ENCODE data around the gene IRF2BP2. TPM values are rescaled to one million over a fixed set of nuclear protein-coding genes. Genes with fewer than 3 reads are reported as not detected.

Gene IRF2BP2
- total and polyA plus RNA-seq, 7 experiments from 2014 or later = 28.7 to 413 (median 159) TPM

DNA sequence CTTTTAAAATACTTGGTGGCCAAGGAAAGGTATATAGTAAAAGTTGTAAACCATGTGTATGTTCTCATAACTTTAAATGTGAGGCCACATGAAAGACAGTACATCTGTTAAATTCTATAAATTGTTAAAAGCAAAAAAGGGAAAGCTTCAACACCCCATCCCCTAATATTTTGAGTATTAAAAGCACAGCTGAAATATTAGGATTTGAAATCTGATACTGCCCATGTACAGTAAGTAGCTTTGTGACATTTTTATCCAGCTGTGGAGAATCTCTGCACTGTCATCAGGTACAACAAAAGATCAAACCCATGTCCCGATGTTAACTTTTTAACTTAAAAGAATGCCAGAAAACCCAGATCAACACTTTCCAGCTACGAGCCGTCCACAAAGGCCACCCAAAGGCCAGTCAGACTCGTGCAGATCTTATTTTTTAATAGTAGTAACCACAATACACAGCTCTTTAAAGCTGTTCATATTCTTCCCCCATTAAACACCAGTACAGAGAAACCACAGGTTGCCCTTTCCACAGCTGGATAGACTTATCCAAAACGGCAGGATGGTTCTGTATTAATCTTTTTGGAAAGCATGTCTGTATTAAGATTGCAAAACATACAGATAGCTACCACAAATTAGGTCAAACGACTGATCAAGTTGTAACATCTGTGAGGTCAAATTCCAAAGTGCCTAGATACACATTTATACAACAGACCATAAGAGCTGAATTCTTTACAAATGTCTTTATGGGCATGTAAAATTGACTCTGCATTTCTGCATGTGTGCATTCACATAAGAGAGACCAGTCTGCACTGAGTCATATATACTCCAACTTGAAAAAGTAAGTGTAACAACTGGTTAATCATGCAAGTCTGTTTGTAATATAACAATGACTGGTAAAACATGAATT, 5.2 kb downstream of the IRF2BP2 start:
- H3K4me3 ChIP-seq (ENCODE audit: low read length) = peak overlapping the region; percentile 78
- Mint-ChIP-seq H3K9me3 (peaks cover 0 to 5% (median 0%) of the 10 kb centered on the region in 11 donors), H3K36me3 (peaks cover 11 to 49% (median 23%) of the 10 kb centered on the region in 5 donors), H3K27me3 (peaks cover 0 to 3% (median 0%) of the 10 kb centered on the region in 5 donors), H3K4me3 (peak overlapping the region; percentile 87 to 98 (median 94)), H3K27ac (peak overlapping the region; percentile 57 to 99 (median 92)), H3K4me1 (peaks cover 47 to 77% (median 68%) of the 10 kb centered on the region in 7 donors)
- intact Hi-C loops (cut with micrococcal nuclease) = loop anchor here in 1 of 2 donors (5.0 kb wide), 2 partner anchors 197 to 898 kb away; partner anchors contain the start of gene B3GALNT2
- H3K27ac ChIP-seq (ENCODE audit: low read depth, low read length) = peak overlapping the region; percentile 96
- no peaks in the 10 kb centered on the region for H3K27me3 ChIP-seq (ENCODE audit: control insufficient read depth in 2 of 2, insufficient read depth in 2 of 2, low read length in 2 of 2)
- H3K36me3 ChIP-seq (ENCODE audit: control insufficient read depth in 2 of 3, insufficient read depth in 3 of 3, low read length in 3 of 3) = peaks cover 5 to 8% (median 5%) of the 10 kb centered on the region in 3 experiments
- no peak for ATAC-seq
- H3K9me3 ChIP-seq (ENCODE audit: control insufficient read depth in 2 of 3, low read length in 3 of 3) = no peaks in the 10 kb centered on the region
- ChIA-PET CTCF (interaction anchor here (1.7 kb wide), 1 partner anchor 479 kb away, joined by 5 read pairs; no protein-coding TSS in a partner anchor), POLR2A (interaction anchor here (0.6 to 9.9 kb wide), 10 partner anchors 7 to 479 kb away, joined by 3 to 260 read pairs (median 4); partner anchors contain the start of gene IRF2BP2)
- no peak for DNase-seq
- H3K4me1 ChIP-seq (ENCODE audit: control insufficient read depth in 2 of 2, insufficient read depth in 2 of 2, low read length in 2 of 2) = peaks cover 53 to 67% of the 10 kb centered on the region in 2 donors

DNA sequence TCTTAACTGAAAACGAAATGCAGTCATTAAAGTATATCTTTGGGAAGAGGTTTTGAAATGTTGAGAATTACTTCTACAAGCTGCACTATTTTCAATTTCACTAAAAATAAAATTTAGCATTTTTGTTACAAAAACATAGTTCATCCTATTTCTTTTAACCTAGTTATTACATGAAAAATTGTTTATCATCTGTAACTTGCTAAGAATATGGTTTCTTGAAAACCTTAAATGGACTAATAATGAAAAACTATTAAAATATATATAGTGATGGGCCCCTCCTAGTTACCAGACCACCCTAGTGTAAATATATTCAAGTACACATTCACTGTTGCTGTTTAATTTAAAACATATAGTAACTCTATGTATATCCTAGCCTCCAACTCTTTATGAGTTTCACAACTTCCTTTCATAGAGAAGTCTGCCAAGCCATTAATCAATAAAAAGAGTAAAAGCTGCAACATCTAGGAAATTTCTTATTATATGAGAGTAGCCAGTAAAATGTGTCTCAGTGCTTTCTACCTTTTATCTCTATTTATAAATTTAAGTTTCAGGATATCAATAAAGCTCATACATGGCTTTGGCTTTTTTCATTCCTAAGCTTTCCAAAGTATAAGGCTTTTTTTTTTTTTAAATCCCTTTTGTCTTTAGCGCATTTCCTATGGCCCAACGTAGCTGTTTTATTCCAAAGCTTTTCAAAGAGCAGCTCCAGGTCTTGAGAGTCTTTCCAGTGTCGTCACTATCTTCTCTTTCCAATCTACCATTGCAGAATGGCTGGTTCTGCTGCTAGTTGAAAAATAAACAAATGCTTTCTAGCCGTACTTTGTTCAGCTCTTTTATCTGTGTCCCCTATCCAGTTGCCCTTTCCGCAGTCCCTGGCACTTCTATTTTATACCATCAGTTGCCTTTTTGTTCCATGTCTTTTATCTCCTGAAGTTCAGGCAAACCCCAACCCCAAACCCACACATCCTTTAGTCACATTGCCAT, 6.5 kb downstream of the IRF2BP2 start:
- POLR2A ChIA-PET = interaction anchor here (0.6 to 9.9 kb wide), 7 partner anchors 8 to 553 kb away, joined by 3 to 260 read pairs (median 7); partner anchors contain the start of gene IRF2BP2
- H3K36me3 ChIP-seq (ENCODE audit: control insufficient read depth in 2 of 3, insufficient read depth in 3 of 3, low read length in 3 of 3) = peaks cover 5 to 8% (median 5%) of the 10 kb centered on the region in 3 experiments
- H3K4me1 ChIP-seq (ENCODE audit: control insufficient read depth in 2 of 2, insufficient read depth in 2 of 2, low read length in 2 of 2) = peaks cover 64 to 76% of the 10 kb centered on the region in 2 donors
- peaks cover 50 to 89% (median 75%) of the 10 kb centered on the region in 7 donors for H3K4me1 Mint-ChIP-seq
- peak overlapping the region; percentile 52 to 97 (median 94) for H3K4me3 Mint-ChIP-seq
- H3K9me3 Mint-ChIP-seq = peaks cover 0 to 5% (median 0%) of the 10 kb centered on the region in 11 donors
- intact Hi-C loops (cut with micrococcal nuclease) = loop anchor here in 1 of 2 donors (5.0 kb wide), 1 partner anchor 899 kb away; the partner anchor contains the start of gene B3GALNT2
- H3K27ac ChIP-seq (ENCODE audit: low read depth, low read length) = peak overlapping the region; percentile 96
- H3K36me3 Mint-ChIP-seq = peaks cover 11 to 49% (median 23%) of the 10 kb centered on the region in 5 donors
- CTCF ChIA-PET = interaction anchor here (0.7 to 1.7 kb wide), 3 partner anchors 8 to 1913 kb away, joined by 4 to 8 read pairs (median 5); no protein-coding TSS in a partner anchor
- H3K27ac Mint-ChIP-seq = peak overlapping the region; percentile 62 to 99 (median 93)
- H3K9me3 ChIP-seq (ENCODE audit: control insufficient read depth in 2 of 3, low read length in 3 of 3) = no peaks in the 10 kb centered on the region
- peaks cover 0 to 3% (median 0%) of the 10 kb centered on the region in 5 donors for H3K27me3 Mint-ChIP-seq
- DNase-seq (peak in 1 of 9 donors; percentile 13), ATAC-seq (no peak)
- H3K4me3 ChIP-seq (ENCODE audit: low read length) = peak overlapping the region; percentile 28
- no peaks in the 10 kb centered on the region for H3K27me3 ChIP-seq (ENCODE audit: control insufficient read depth in 2 of 2, insufficient read depth in 2 of 2, low read length in 2 of 2)

DNA sequence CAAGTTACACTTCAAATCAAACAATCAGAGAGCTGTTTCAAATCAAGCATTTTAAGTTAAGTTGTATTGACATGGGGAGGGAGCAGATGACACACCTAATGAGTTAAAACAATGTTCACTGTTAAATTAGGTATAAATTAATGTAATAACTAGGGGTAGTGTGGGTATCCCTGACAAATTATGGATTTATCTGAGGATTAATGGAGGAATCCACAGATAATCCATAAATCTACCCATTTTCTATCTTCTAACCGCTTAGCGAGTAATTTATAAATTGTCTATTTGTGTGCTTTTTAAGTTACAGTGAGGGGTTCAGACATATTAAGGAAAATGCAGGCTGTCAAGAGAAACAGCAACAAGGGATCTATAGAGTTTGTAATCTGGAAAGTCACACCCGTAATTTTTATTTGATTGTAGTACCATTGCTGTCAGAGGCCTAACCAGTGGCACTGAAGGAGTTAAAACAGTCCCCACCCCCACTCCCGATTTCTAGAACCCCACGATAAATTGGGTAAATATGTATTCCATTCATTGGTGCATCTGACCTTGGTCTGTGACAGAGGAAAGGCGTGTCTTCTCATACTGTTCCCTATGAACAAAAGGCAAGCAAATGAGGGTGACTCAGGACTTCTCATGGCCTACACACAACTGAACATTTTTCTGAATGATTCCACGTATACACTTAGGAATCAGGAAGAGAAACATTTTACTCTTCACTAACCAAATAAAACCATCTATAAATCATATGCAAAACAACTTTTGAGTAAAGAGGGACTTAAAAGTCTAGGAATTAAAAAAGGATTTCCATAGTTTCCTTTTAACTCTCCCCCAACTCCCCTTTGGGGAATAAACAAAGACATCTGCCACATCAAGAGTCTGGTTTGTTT, 7.4 kb downstream of the IRF2BP2 start:
- peak overlapping the region; percentile 96 for H3K27ac ChIP-seq (ENCODE audit: low read depth, low read length)
- H3K9me3 ChIP-seq (ENCODE audit: control insufficient read depth in 2 of 3, low read length in 3 of 3) = no peaks in the 10 kb centered on the region
- ChIA-PET POLR2A (interaction anchor here (1.0 to 9.9 kb wide), 4 partner anchors 9 to 125 kb away, joined by 3 to 260 read pairs (median 9); partner anchors contain the start of gene IRF2BP2), CTCF (interaction anchor here (1.1 to 5.7 kb wide), 5 partner anchors 9 to 481 kb away, joined by 3 to 35 read pairs (median 7); no protein-coding TSS in a partner anchor)
- H3K36me3 Mint-ChIP-seq = peaks cover 9 to 41% (median 16%) of the 10 kb centered on the region in 5 donors
- H3K27ac Mint-ChIP-seq = peak overlapping the region; percentile 83 to 99 (median 93)
- peaks cover 42 to 89% (median 74%) of the 10 kb centered on the region in 7 donors for H3K4me1 Mint-ChIP-seq
- intact Hi-C loops (cut with micrococcal nuclease) = loop anchor here in 1 of 2 donors (5.0 kb wide), 1 partner anchor 900 kb away; the partner anchor contains the start of gene B3GALNT2
- DNase-seq = peak in 2 of 9 donors; percentile 15 to 46
- H3K27me3 ChIP-seq (ENCODE audit: control insufficient read depth in 2 of 2, insufficient read depth in 2 of 2, low read length in 2 of 2) = no peaks in the 10 kb centered on the region
- H3K4me1 ChIP-seq (ENCODE audit: control insufficient read depth in 2 of 2, insufficient read depth in 2 of 2, low read length in 2 of 2) = peaks cover 64 to 75% of the 10 kb centered on the region in 2 donors
- peaks cover 5 to 7% (median 5%) of the 10 kb centered on the region in 3 experiments for H3K36me3 ChIP-seq (ENCODE audit: control insufficient read depth in 2 of 3, insufficient read depth in 3 of 3, low read length in 3 of 3)
- no peak for ATAC-seq
- H3K4me3 ChIP-seq (ENCODE audit: low read length) = peak overlapping the region; percentile 10
- peaks cover 0 to 1% (median 0%) of the 10 kb centered on the region in 11 donors for H3K9me3 Mint-ChIP-seq
- no peaks in the 10 kb centered on the region for H3K27me3 Mint-ChIP-seq
- H3K4me3 Mint-ChIP-seq = peak overlapping the region; percentile 37 to 97 (median 73)

DNA sequence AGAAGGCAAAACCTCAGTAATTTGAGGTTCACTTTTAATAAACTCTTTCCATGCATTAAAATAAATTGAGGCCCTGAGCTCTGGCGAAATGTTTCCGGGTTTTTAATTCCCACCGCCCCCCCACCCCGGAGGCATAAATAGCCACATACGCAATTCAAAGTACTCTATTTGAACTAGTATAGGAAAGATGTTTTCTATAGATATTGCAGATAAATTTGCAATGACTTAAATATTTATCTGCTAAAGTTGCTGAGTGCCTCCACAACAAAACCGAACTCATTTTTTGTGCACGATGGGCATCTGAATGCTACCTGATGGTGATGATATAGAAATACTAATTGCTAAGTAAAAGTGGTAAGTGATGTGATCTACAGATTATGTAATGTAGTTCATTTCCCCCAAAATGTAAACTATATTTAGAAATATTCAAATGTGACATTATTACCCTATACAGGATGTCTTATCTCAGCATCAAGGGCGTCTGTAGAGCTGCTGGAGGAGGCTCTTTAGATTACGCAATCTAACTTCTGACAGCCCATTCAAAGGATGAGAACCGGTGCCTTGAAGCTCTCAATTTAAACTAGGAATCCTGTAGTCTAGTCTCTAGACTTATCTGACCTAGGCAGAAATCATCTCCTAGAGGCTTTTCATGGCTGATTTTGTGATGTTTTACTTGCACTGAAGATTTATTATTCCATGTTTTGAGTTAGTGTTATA, 8.5 kb downstream of the IRF2BP2 start:
- ATAC-seq (peak; percentile 48), DNase-seq (peak in 7 of 9 donors; percentile 51 to 84 (median 71))
- H3K27ac Mint-ChIP-seq = peak overlapping the region; percentile 87 to 99 (median 95)
- POLR2A ChIA-PET = interaction anchor here (0.6 to 9.9 kb wide), 19 partner anchors 10 to 1154 kb away, joined by 3 to 260 read pairs (median 3); partner anchors contain the start of genes IRF2BP2 and TARBP1
- peaks cover 0 to 2% (median 0%) of the 10 kb centered on the region in 11 donors for H3K9me3 Mint-ChIP-seq
- H3K4me1 ChIP-seq (ENCODE audit: control insufficient read depth in 2 of 2, insufficient read depth in 2 of 2, low read length in 2 of 2) = peaks cover 61 to 67% of the 10 kb centered on the region in 2 donors
- CTCF ChIA-PET = interaction anchor here (1.2 to 5.7 kb wide), 4 partner anchors 11 to 482 kb away, joined by 3 to 35 read pairs (median 10); no protein-coding TSS in a partner anchor
- no peaks in the 10 kb centered on the region for H3K27me3 Mint-ChIP-seq
- H3K4me1 Mint-ChIP-seq = peaks cover 34 to 78% (median 66%) of the 10 kb centered on the region in 7 donors
- H3K9me3 ChIP-seq (ENCODE audit: control insufficient read depth in 2 of 3, low read length in 3 of 3) = no peaks in the 10 kb centered on the region
- no peaks in the 10 kb centered on the region for H3K36me3 ChIP-seq (ENCODE audit: control insufficient read depth in 2 of 3, insufficient read depth in 3 of 3, low read length in 3 of 3)
- peak overlapping the region; percentile 32 to 97 (median 88) for H3K4me3 Mint-ChIP-seq
- H3K27me3 ChIP-seq (ENCODE audit: control insufficient read depth in 2 of 2, insufficient read depth in 2 of 2, low read length in 2 of 2) = no peaks in the 10 kb centered on the region
- peak overlapping the region; percentile 96 for H3K27ac ChIP-seq (ENCODE audit: low read depth, low read length)
- H3K4me3 ChIP-seq (ENCODE audit: low read length) = peak overlapping the region; percentile 10
- intact Hi-C loops (cut with micrococcal nuclease) = loop anchor here (1.0 to 5.0 kb wide), 4 partner anchors 9 to 901 kb away; partner anchors contain the start of genes IRF2BP2 (in 2 of the 2), TOMM20 (in 2 of the 2) and B3GALNT2 (in 1 of the 2)
- H3K36me3 Mint-ChIP-seq = peaks cover 6 to 34% (median 10%) of the 10 kb centered on the region in 5 donors

Measured in naive thymus-derived CD4-positive, alpha-beta T cell (primary cell).